NB4 (cell line): ENCODE data around the gene BPTF.

Experiments
- TF ChIP-seq, protein P1 (sequence below): IDR thresholded peaks from one replicate; pipeline ENCODE4 v1.5.1; 2012; ENCODE audit warnings: low read depth, low read length
- TF ChIP-seq, protein P2 (sequence below): IDR thresholded peaks from 2 replicates; pipeline ENCODE4 v1.6.1; 2011; ENCODE audit warnings: low read depth, low read length

DNA sequence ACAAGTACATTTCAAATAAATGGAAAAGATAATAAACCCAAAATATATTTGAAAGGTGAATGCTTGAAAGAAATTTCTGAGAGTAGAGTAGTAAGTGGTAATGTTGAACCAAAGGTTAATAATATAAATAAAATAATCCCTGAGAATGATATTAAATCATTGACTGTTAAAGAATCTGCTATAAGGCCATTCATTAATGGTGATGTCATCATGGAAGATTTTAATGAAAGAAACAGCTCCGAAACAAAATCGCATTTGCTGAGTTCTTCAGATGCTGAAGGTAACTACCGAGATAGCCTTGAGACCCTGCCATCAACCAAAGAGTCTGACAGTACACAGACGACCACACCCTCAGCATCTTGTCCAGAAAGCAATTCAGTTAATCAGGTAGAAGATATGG is 86.8 kb downstream of the BPTF start:
- TF ChIP-seq, protein P1, sequence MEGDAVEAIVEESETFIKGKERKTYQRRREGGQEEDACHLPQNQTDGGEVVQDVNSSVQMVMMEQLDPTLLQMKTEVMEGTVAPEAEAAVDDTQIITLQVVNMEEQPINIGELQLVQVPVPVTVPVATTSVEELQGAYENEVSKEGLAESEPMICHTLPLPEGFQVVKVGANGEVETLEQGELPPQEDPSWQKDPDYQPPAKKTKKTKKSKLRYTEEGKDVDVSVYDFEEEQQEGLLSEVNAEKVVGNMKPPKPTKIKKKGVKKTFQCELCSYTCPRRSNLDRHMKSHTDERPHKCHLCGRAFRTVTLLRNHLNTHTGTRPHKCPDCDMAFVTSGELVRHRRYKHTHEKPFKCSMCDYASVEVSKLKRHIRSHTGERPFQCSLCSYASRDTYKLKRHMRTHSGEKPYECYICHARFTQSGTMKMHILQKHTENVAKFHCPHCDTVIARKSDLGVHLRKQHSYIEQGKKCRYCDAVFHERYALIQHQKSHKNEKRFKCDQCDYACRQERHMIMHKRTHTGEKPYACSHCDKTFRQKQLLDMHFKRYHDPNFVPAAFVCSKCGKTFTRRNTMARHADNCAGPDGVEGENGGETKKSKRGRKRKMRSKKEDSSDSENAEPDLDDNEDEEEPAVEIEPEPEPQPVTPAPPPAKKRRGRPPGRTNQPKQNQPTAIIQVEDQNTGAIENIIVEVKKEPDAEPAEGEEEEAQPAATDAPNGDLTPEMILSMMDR: no peak
- TF ChIP-seq, protein P2, sequence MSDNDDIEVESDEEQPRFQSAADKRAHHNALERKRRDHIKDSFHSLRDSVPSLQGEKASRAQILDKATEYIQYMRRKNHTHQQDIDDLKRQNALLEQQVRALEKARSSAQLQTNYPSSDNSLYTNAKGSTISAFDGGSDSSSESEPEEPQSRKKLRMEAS: no peak
